HCT116 (cell line): ENCODE data around the gene TASP1.

Experiments used
- EGR1 ChIP-seq: IDR thresholded peaks from 2 replicates; pipeline ENCODE4 v1.6.1; 2012; ENCODE audit warnings: low read depth
- ELF1 ChIP-seq: IDR thresholded peaks from 2 replicates; pipeline ENCODE4 v1.6.1; 2012; ENCODE audit warnings: low read depth, borderline replicate concordance
- FOSL1 ChIP-seq: IDR thresholded peaks from 2 replicates; pipeline ENCODE4 v1.6.1; 2012; ENCODE audit warnings: low read depth
- JUND ChIP-seq: IDR thresholded peaks from 2 replicates; pipeline ENCODE4 v1.6.1; 2012
- POLR2A ChIP-seq: IDR thresholded peaks from 2 replicates; pipeline ENCODE4 v1.7.0; 2011; ENCODE audit warnings: borderline replicate concordance; ENCODE audit not compliant: insufficient read depth, insufficient read length; ENCODE audit errors: extremely low read depth
- POLR2AphosphoS5 ChIP-seq: IDR thresholded peaks from 2 replicates; pipeline ENCODE4 v1.6.1; 2011; ENCODE audit warnings: mild to moderate bottlenecking, low read depth, low read length, moderate library complexity
- SIN3A ChIP-seq: IDR thresholded peaks from 2 replicates; pipeline ENCODE4 v1.6.1; 2012; ENCODE audit warnings: low read depth
- SP1 ChIP-seq: IDR thresholded peaks from 2 replicates; pipeline ENCODE4 v1.6.1; 2012; ENCODE audit warnings: low read depth
- SRF ChIP-seq: IDR thresholded peaks from 2 replicates; pipeline ENCODE4 v1.6.1; 2012; ENCODE audit warnings: low read depth
- TCF7L2 ChIP-seq: IDR thresholded peaks from 2 replicates; pipeline ENCODE4 v1.7.0; 2011; ENCODE audit warnings: borderline replicate concordance, inconsistent platforms; ENCODE audit not compliant: insufficient read depth, insufficient read length; ENCODE audit errors: extremely low read depth
- TF ChIP-seq, protein P1 (sequence below), 3 experiments: fragments of 200-600 bp in 1 of 3; sonication (generic) in 1 of 3; IDR thresholded peaks in 2 of 3; conservative IDR thresholded peaks in 1 of 3; 2 replicates each; pipeline ENCODE4 v1.5.1; 2012 to 2017; ENCODE audit warnings: low read depth in 2 of 3, low read length in 2 of 3, antibody characterized with exemption in 1 of 3, borderline replicate concordance in 1 of 3, control low read depth in 1 of 3, mild to moderate bottlenecking in 1 of 3, mixed read lengths in 1 of 3, mixed run types in 1 of 3, moderate library complexity in 1 of 3; ENCODE audit not compliant: insufficient read depth in 1 of 3
- TF ChIP-seq, protein P2 (sequence below): IDR thresholded peaks from 2 replicates; pipeline ENCODE4 v1.6.1; 2012

- TF ChIP-seq POLR2A (no peak), SIN3A (no peak), TCF7L2 (no peak), SRF (no peak), JUND (no peak), POLR2AphosphoS5 (no peak), EGR1 (no peak), SP1 (no peak), ELF1 (no peak), FOSL1 (no peak)
- TF ChIP-seq, protein P1, sequence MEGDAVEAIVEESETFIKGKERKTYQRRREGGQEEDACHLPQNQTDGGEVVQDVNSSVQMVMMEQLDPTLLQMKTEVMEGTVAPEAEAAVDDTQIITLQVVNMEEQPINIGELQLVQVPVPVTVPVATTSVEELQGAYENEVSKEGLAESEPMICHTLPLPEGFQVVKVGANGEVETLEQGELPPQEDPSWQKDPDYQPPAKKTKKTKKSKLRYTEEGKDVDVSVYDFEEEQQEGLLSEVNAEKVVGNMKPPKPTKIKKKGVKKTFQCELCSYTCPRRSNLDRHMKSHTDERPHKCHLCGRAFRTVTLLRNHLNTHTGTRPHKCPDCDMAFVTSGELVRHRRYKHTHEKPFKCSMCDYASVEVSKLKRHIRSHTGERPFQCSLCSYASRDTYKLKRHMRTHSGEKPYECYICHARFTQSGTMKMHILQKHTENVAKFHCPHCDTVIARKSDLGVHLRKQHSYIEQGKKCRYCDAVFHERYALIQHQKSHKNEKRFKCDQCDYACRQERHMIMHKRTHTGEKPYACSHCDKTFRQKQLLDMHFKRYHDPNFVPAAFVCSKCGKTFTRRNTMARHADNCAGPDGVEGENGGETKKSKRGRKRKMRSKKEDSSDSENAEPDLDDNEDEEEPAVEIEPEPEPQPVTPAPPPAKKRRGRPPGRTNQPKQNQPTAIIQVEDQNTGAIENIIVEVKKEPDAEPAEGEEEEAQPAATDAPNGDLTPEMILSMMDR (IDR thresholded peaks at IDR 0.05 in 2 of 3, conservative IDR thresholded peaks at IDR 0.05 in 1 of 3; ENCODE audit: borderline replicate concordance in 1 of 3, insufficient read depth in 1 of 3, low read depth in 2 of 3, low read length in 2 of 3): no peak
- TF ChIP-seq, protein P2, sequence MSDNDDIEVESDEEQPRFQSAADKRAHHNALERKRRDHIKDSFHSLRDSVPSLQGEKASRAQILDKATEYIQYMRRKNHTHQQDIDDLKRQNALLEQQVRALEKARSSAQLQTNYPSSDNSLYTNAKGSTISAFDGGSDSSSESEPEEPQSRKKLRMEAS: no peak
Measured at GRCh38 chr20:13517831-13518230, 120.9 kb downstream of the TASP1 start.
